GM18870 (cell line): ENCODE measurements around the gene LPP.

ENCODE experiments used
- ATAC-seq: cut with Tn5 transposase; IDR thresholded peaks from one replicate; pipeline ENCODE4 v1.9.1; 2021; ENCODE audit warnings: moderate library complexity; ENCODE audit not compliant: unreplicated experiment

The LPP gene

DNA sequence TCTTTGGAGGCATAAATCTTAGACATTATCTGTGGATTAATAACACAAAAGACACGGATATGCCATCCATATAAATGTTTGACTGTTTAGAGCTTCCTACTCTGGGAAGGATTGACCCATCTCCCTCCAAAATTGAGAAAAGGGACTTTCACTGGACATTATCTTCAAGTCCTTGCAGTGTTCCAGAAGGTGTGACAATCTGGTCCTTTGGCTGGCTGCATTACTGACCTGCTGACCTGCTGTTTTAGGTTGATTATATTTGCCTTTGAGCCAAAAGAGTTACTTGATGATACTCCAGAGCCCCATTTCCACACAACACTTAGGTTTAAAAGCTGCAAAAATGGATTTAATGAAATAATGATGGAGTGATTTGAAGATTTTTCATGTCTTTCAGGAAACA, 504.6 kb downstream of the LPP start:
- ATAC-seq, result no peak

- ATAC-seq, result no peak
Observed at GRCh38 chr3:188659449-188660090, 505.6 kb downstream of the LPP start.

DNA sequence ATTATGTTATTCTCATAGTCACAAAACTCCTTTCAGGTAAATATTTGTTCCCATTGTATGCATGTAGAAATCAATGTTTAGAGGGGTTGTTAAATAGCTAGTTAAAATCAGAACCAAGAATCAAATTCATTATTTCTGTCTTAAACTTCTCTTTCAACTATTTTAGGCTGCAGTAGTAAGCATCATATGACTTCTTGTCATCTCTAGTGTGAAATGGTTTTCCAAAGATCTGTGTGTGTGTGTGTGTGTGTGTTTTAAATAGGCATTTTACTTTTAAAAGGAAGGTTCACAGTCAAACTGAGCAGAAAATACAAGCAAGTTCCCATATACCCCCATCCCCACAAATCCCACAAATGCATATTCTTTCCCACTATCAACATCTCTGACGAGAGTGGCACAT, 506.5 kb downstream of the LPP start:
- no peak for ATAC-seq

- no peak for ATAC-seq
Observed at GRCh38 chr3:188661806-188662205, 507.8 kb downstream of the LPP start.

GRCh38 chr3:188662214-188662613, 508.3 kb downstream of the LPP start:
- no peak for ATAC-seq

DNA sequence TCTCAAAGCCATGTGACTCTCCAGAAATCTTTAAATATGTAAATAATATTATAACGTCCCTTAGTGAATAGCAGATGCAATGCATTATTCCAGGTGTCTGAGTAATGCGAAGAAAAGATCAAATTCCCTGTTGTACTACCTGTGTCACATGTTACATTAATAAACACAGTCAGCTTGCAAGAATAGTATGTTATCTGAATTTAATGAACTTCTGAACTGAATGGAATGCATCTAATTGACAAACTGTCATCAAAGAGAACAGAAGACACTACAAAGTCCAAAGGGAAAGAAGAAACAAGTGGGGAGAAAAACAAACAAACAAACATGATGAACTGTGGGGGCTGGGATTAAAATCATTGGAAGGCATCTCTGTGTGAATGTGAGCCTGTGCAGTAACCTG, 508.8 kb downstream of the LPP start:
- no peak for ATAC-seq

DNA sequence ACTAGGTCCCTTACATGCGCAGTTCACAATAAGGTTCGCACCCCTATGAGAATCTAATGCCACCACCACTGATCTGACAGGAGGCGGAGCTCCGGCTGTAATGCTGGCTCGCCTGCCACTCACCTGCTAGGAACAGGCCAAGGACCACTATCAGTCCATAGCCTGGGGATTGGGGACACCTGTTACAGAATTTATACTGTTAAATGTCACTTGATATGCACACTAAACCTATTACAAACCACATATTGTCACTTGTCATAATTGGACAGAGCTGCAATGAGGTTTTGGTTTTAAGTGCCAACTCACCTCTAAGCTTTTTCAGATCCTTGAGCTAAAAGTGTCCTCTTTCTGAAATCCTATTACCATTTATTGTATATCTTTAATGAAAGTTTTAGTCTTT, 509.9 kb downstream of the LPP start:
- ATAC-seq, result no peak

GRCh38 chr3:188664795-188665194, 510.8 kb downstream of the LPP start:
- ATAC-seq, result no peak

- no peak for ATAC-seq
Observed at GRCh38 chr3:188667926-188668325, 514.0 kb downstream of the LPP start.

- no peak for ATAC-seq
Observed at GRCh38 chr3:188670446-188670845, 516.5 kb downstream of the LPP start.

GRCh38 chr3:188671971-188672370, 518.0 kb downstream of the LPP start:
- no peak for ATAC-seq

GRCh38 chr3:188672840-188673239, 518.9 kb downstream of the LPP start:
- no peak for ATAC-seq

DNA sequence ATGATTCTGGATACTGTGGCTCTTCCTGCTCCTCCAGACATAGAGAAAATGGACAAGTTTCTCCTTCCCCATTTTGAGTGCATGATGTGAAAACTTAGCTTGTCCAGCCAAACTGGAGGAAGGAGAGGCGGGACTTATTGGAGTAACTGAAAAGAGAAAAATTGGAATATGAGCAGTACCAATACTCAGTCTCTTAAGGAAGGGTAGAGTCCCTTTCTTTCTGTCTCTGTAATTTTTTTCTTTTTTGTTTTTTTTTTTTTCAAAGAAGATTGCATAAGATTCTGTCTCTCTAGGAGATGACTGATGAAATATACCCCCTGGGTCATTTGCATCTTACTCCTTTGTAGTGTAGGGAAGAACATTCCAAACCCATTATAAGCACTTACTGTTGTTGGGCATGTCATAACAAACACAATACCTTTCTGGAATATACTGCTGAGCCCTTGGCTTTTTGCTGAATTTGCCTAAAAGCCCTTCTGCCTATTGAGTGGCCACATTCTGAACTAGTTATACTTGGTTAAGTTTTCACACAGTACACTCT, 519.8 kb downstream of the LPP start:
- ATAC-seq, result no peak

DNA sequence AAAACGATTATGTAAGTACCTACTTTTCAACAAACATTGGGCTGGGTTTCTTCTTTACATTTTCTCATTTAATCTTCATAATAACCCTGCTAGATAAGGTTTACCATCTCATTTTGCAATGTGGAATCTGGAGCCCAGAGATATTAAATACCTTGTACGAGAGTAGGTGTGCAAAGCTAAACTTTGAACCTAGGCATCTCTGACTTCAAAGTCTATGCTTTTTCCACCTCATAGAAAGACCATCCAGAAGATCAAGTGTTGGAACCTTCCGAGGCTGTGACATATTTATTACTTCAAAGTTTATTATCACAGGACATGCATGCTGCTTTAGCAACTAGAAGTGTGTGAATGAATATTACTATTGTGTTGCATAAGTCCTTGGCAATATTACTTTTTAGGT, 520.6 kb downstream of the LPP start:
- ATAC-seq, result no peak

GRCh38 chr3:188677344-188677743, 523.4 kb downstream of the LPP start:
- no peak for ATAC-seq

DNA sequence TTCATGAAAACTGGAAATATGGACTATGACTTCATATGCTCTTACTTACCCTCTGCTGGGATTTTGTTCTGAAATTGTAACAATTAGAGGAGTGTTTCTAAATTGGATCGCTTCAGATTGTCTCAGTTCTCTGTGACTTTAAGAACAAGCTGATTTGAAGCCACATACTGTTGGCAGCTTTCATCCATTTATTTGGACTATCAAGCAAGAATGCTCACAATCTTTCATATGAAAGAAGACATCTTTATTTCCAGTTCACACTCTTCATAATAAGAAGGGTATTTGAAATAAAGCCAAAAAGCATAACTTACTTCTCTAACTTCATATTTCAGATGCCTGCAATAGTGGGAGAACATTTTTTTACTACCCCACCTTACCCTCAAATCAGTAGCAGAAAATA, 526.2 kb downstream of the LPP start:
- ATAC-seq, result no peak

DNA sequence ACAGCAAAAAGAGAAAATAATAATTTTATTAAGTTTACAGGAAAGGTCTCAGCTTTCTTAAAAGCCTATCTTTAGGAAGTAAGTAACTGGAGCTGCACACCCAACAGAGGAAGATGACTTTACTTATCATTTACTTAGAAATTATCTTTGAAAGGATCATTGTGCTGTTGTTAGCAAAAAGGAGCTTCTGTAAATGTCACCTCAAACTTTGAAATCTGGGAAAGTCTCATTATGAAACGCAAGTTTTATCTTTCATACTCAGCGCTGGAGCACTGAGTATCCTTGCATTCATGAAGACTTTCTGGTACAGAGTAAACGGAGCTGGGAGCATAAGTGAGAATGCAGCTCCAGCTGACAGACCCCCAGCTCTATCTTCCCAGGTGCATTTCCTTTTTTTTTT, 526.6 kb downstream of the LPP start:
- no peak for ATAC-seq

GRCh38 chr3:188682316-188682715, 528.4 kb downstream of the LPP start:
- no peak for ATAC-seq

- ATAC-seq, result no peak
Observed at GRCh38 chr3:188683032-188683521, 529.1 kb downstream of the LPP start.

- ATAC-seq, result no peak
Observed at GRCh38 chr3:188684276-188684675, 530.3 kb downstream of the LPP start.

DNA sequence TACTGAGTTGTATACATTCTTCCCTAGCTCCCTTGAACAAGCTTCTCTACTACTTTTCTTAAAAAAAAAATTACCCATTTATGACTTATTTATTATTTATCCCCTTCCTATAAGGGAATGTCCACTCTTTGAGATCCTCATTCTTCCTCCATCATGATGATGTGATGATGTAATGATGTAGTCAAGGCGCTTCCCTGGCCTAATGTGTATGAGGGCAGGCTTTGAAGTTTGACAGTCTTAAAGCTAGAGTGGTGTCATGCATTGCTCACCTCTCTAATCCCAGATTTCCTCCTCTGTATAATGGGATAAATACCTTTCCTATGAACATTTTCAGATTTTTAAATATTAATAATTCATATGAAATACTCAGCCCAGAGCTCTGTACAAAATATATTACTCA, 531.8 kb downstream of the LPP start:
- no peak for ATAC-seq

- no peak for ATAC-seq
Observed at GRCh38 chr3:188686324-188686723, 532.4 kb downstream of the LPP start.

GRCh38 chr3:188687389-188687788, 533.4 kb downstream of the LPP start:
- no peak for ATAC-seq
